Inflammatory macrophage treated with lipopolysaccharide for 4 hours (primary cell): ENCODE results near the gene GAL3ST2.
"Not testable (repeated sequence)": the region's sequence is repeated elsewhere in the genome, so short reads cannot be mapped to it uniquely, and the experiment has no call there.

ENCODE experiments used
- DNase-seq: peaks from one replicate; pipeline ENCODE4 v3.0.0-alpha.2; 2020

GAL3ST2 gene

GRCh38 chr2:241768850-241769249 lies 7.8 kb upstream of the GAL3ST2 start:
- DNase-seq = no peak

GRCh38 chr2:241769819-241770184 lies 6.8 kb upstream of the GAL3ST2 start:
- no peak for DNase-seq

DNA sequence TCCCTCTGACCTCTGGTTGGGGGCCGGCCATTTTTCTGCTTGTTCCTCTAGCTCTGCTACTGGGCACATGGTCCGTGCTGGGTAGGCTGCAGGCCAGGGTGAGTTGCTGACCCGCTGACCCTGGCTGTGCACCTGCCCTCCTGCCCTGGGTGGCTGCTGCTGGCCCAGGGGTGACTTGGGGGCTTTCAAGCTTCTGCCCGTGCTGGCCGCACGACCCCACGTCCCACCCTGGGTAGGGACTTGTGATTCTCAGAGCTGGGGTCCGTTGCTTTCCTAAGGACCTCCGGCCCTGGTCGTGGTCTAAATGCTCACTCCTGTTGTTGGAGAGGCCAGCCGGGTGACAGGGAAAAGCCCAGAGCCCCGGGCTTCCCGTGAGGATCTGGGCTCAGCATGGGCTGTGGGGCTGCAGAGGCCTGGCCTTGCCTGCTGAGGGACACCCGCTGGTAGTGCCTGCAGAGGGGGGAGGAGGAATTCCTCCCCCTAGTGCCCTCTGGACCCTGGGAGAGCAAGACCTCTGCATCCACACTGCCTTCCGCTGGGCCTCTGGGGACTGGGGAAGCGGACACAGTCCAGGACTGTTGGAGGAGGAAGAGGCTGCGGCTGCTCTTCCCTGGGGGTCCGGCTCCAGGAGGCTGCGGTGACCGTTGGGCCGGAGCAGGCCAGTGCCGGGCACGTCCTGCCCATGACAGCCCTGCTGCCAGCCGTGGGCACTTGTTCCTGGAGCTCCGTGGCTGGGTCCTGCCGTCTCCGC lies 6.3 kb upstream of the GAL3ST2 start:
- DNase-seq = no peak

DNA sequence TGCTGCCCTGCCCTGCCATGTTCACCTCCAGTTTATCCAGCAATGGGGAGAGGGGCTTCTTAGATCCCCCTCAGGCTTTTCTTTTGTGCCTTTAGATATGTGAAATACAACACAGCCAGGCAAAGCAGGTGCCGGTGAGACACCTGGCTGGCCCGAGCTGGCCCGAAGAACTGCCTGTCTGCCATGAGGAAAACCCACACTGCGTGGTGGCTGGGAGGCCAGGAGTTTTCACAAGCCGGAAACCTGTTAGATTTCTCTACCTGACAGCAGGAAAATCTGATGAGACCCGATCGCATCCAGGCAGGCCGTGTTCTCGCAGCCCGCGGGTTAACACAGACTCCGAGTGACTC lies 5.7 kb upstream of the GAL3ST2 start:
- no peak for DNase-seq

DNA sequence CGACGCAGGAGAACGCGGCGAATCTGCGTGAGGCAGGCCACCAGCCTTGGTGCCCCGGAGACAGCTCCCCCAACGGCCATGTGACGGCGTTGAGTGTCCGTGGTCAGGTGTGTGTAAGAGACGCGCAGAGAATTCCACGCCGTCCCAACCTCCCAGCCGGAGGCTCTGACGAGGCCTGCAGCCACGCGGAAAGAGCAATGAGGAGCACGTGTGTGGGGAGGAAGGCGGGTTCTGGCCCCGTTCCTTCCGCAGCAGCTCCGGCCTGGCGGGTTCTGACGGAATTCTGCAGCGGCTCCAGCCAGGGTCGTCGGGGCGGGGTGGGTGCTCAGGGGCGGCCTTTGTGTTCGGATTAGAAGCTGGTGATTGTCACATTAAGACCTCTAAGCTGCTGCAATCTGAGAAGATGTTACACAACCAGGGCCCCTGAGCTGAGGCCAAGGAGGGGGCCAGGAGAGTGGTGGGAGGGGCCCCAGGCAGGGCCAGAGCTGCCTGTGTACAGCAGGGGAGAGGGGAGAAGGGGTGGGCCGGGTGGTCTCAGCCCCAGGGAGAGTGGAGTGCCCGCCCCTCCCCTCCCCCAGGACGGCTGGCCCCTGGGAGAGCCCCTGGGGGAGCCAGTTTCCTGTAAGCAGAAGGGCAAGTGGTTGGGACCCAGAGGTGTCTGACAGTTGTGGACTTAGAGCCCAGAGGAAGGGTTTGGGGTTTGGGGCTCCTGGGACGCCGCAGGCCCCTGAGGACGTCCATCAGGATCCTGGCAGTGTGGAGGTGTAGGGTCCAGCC lies 5.1 kb upstream of the GAL3ST2 start:
- no peak for DNase-seq

- DNase-seq = no peak
These were observed 4.5 kb upstream of the GAL3ST2 start for GRCh38 chr2:241772063-241772499.

GRCh38 chr2:241773511-241774418 lies 2.9 kb upstream of the GAL3ST2 start:
- DNase-seq = no peak

DNA sequence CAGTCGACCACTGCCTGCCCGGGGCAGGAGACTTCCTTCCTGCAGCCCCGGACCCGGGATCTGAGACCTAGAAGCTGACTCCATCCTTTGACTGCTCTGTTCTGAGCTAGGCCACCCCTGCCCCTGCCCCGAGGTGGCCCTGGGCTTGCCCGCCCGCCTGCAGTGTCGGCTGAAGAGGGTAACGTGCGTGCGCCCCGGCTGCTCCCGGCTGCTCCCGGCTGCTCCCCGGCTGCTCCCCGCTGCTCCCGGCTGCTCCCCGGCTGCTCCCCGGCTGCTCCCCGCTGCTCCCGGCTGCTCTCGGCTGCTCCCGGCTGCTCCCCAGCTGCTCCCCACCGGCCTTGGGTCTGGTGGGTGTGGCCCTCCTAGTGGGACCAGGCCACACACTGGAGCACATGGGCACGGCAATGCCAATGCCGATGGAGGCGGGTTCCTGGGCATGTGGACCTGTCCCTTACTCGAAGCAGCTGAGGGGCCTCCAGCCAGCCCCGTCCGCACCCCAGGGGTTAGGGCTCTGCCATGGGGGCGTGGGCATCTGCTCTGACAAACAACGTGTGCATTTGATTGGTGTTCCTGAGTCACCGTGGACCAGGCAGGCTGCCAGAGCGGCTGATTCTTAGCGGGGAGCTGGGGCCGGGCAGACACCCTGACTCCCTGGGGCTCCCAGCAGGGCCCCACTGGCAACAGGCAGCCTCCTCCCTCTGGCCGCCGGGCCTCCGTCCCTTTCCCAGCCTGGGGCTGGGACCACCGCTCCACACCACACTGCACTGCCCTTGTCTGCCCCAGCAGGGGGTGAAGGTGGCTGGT lies 2.0 kb upstream of the GAL3ST2 start:
- DNase-seq = no peak

DNA sequence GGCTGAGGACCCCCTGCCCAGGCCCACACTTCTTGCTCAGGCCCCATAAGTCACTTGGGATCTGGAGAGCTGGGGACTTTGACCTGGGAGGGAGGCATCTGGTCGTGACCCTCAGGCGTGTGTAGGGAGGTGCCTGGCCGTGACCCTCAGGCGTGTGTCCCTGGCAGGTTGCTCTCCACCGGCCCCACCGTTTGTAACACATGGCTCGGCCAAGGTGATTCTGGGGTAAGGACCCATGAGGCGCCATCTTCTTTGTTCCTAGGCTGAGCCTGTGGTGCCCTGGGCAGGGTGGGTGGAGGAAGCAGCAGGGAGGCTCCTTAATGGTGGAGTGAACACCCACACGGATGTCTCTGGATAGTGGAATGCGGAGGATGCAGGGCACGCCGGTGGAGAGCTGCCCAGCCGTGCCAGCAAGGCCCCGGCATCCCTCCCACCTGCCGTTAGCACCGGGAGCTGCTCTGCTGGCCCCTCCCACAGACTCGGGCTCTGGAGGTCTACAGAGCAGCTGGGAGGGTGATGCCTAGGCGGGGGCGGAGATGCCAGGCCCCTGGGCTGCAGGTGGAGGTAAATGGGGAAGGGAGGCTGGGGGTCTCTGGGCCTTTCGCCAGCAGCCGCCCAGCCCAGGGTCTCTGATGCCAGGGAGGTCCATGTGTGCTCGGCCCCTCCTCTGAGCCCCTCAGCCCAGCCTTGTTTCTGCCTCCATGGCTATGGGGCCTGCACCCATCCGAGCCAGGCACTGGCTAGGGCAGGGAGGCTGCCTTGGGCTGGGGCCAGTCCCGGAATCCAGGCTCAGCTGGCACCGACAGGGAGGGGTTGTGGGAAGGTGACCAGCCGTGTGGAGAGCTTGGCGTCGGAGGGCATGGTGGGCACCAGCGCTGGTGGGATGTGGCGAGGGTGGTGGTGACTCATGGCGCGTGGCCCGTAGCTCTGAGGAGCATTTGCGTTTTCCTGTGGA lies 1.1 kb upstream of the GAL3ST2 start:
- no peak for DNase-seq

DNA sequence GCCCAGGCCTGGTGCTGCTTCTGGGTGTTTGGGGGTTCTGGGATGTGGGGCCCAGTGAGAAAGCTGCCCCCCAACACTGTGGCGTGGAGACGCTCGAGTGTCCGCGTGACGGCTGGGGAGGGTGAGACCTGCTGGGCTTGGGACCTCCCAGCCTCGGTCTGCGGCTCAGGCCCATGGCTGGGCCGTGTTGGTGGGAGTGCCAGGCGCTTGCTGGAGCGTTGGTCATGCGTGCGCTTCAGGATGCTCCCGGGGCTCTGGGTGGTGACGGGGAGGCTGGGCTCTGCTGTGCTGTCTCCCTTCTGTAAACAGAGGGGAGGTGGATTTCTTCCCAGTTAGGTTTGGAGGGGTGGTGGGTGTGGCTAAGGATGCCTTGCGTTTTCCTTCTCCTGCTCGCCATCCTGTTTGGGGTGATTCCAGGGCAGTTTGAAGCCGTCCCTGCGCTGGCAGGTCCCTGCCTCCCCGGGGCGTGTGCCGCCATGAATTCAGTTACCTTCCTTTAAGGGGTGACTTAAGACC lies 606 bp downstream of the GAL3ST2 start:
- no peak for DNase-seq

DNA sequence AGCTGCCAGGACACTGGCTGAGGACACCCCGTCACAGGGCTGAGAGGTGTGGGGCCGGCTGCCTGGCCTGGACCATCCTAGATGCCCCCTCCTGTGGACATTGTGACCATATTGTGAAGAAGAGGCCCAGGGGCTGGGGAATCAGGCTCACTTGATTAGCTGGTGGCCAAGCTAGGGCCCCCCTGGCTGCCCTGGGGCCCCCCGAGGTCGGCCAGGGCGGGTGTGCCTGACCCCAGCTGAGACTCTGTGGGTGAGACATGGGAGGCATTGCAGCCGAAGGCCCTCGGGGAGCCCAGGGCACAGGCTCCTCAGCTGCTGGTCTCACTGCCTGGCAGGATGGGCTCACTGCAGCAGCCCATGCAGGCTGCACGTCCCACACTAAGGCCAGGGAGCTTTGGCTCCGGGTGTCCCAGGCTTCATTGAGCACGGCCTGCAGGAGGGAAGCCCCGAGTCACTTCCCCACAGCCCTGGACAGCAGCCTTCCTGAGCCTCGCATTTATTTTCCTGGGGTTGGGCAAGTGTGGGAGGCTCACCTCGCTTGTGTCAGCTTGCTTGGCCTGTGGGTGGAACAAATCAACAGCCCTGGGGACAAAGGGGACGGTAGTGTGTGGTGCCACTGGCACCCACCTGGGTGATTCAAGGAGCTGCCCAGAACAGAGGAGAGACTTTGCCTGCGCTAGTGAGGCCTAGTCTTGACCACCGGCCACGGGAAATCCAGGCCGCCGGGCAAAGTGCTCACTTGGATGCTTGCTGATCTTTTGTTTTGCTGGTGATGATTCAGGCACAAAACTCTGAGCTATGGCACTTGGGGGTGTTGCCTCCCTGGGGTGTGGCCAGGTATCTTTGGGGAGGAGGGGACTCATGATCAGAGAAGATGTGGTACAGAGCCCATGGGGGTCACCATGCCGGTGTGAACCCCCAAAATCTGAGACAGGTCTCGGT lies 1.3 kb downstream of the GAL3ST2 start:
- DNase-seq = no peak

DNA sequence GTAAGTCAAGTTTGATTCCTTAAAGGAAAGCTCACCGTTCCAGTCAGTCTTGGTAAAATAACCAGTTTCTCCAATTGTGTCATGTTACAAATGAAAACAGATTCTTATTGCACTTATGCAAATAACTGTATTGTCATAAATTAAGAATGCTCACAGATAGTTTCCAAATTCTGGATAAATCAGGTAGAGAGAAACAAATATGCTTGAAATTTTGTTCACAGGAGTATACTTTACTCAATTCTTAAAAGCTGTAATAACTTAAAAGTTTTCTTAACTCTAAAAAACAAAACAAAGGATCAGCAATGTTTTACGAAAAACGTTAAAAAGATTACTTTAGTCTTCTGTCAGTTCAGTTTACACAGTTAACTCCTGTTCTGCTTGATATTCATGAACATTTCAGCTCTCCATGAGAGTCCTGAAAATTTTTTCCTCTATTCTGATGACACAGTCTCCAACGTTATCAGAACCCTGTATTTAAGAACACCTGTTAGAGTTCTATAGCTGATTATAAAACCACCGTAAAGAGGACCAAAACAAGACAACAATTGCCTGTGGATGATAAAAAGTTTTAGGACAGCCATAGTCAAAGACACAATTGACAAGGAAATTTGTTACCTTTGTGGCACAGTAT lies 4.4 kb downstream of the GAL3ST2 start:
- DNase-seq = no peak

DNA sequence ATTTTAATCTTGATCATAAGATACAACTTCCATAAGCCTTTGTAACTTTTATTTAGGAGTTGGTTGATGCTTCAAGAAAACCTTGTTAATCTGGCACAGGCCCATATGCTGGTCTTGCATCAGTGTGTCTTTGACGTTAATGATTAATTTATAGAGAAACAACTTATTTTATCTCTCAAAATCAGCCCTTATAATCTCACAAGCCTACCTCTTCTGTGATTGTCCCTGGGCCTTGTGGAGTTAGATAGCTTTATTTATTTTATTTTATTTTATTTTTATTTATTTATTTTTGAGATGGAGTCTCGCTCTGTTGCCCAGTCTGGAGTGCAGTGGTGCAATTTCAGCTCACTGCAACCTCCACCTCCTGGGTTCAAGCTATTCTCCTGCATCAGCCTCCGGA lies 5.4 kb downstream of the GAL3ST2 start:
- not testable (repeated sequence) for DNase-seq

DNA sequence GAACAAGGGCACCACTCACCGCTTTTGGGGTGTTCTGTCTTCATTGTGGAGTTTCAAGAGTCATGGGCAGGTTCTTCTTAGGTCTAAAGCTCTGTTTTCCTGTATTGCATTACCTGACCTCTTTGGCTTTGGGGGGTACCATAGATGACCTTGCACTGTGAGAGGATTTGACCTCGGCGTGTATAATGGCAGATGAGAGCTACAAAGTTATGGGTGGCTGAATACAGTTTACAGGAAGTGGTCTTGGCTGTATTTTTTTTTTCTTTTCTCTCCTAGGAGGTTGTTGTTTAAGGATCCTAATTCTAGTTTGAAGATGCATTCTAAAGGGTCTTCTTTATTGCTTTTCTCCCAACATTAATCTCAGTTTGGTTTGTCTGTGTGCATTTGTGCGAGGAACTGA lies 11.5 kb downstream of the GAL3ST2 start:
- DNase-seq = no peak

DNA sequence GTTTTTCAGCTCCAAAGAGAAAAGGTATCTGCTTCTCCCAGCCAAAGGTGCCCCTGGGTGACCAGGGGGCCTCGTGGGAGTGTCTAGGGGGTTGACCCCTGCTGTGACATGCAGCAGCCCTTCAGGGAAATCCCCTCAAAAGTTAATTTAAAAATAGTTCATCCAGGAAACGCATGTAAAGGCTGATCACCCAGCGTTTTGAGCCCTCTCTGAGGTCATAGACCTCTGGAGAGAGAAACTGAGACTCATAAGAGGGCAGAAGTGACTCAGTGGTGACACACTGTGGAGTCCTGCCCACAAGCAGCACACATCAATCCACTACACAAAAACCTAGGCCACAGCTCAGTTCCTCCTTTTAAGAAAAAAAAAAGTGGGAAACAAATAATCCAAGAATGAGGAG lies 11.9 kb downstream of the GAL3ST2 start:
- peak; percentile 69 for DNase-seq

DNA sequence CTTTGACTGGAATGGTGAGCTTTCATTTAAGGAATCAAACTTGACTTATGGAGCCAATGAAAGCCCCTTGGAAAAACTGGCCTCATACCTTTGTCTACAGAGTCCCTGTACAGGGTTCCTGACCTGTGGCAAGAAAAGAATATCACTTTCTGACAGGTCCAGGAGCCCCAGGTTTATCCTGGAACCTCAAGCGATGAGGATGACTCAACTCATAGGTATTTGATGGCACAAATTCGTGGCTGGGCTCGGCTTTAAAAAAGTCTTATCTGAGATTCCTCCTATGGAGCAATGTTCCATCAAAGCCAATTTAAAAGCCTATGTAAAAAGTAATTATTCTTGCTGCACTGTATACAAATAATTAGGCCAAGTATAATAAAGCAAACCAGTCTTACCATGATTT lies 14.8 kb downstream of the GAL3ST2 start:
- DNase-seq = not testable (repeated sequence)

DNA sequence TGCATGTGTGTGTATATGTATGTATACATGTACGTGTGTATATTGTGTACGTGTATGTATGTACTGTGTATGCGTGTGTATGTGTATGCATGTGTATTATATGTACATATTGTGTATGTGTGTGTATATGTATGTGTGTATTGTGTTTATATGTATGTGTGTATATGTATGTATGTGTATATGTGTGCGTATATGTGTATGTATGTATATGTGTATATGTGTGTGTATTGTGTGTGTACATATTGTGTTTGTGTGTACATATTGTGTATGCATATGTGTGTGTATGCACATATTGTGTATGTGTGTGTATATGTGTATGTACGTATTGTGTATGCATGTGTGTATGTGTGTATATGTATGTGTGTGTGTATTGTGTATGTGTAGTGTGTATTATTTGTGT lies 16.8 kb downstream of the GAL3ST2 start:
- no peak for DNase-seq

GRCh38 chr2:241794250-241794823 lies 17.7 kb downstream of the GAL3ST2 start:
- no peak for DNase-seq
